HG03097 (cell line): Measurements from ENCODE around the gene ADSS2.
"Not testable (repeated sequence)": the region's sequence is repeated elsewhere in the genome, so short reads cannot be mapped to it uniquely, and the experiment has no call there.

Experiments used
- ATAC-seq: cut with Tn5 transposase; IDR thresholded peaks from one replicate; pipeline ENCODE4 v1.9.1; 2021; ENCODE audit not compliant: unreplicated experiment, low FRiP score

The ADSS2 gene

DNA sequence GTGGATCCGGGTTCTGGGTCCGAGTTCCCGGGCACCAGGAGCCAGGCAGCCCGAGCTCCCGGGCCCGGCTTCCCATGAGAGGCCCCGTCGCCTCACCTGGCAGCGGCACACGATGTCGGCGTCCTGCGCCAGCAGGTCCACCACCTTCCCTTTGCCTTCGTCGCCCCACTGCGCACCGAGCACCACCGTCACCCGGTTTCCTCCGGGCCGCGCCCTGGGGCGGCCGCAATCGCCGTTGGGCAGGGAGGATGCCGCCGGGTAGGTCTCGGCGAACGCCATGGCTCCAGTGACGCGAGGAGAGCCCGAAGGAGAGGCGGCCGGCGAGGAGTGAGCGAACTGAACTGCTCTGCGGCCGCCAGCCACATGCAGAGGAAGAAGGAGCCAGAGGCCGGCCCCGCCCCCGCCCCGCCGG, at the start of gene ADSS2:
TSS of gene ADSS2 (minus strand) at position 371 of the 412 bp plus-strand sequence. CDS start at position 279, 92 bp downstream.
- peak; percentile 15 for ATAC-seq

DNA sequence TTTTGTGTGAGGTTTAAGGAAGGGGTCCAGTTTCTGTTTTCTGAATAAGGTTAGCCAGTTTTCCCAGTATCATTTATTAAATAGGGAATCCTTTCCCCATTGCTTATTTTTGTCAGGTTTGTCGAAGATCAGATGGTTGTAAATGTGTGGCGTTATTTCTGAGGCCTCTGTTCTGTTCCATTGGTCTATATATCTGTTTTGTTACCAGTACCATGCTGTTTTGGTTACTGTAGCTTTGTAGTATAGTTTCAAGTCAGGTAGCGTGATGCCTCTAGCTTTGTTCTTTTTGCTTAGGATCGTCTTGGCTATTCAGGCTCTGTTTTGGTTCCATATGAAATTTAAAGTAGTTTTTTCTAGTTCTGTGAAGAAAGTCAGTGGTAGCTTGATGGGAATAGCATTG, 48.8 kb upstream of the ADSS2 start:
- not testable (repeated sequence) for ATAC-seq

DNA sequence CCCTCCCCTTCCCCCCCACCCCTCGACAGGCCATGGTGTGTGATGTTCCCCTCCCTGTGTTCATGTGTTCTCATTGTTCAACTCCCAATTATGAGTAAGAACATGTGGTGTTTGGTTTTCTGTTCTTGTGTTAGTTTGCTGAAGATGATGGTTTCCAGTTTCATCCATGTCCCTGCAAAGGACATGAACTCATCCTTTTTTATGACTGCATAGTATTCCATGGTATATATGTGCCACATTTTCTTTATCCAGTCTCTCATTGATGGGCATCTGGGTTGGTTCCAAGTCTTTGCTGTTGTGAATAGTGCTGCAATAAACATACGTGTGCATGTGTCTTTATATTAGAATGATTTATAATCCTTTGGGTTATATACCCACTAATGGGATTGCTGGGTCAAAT, 47.8 kb upstream of the ADSS2 start:
- not testable (repeated sequence) for ATAC-seq

DNA sequence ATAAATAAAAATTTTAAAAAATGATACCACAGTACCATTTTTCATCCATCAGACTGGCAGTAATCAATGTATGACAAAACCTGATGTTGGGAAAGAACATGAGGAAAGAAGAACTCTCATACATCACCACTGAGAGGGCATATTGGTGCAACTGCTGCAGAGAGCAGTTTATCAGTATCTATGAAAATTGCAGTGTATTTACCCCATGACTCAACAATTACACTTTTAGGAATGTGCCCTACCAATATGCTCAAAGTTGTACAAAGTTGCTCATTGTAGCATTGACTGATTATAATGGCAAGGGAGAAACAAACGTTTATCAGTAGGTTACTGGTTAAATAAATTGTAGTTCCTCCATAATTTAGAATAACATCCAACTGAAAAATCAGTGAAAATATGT, 46.1 kb upstream of the ADSS2 start:
- no peak for ATAC-seq

DNA sequence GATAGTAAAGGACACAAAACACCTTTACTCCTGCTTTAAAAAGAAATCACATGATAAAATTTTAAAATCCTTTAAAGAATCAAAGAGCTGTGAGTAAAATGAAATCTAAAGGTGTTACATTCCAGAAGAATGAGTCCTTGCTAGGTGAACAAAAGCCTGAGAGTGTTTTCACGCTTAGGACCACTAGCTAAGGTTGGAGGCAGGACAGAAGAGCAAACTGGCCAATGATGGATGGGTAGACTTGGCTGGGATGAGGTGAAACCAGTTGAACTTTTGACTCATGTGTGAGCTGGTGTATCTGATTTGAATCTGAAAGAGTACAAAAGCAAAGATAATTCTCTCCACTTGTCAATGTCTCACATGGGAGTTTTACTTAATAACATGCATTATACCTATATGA, 44.5 kb upstream of the ADSS2 start:
- no peak for ATAC-seq

DNA sequence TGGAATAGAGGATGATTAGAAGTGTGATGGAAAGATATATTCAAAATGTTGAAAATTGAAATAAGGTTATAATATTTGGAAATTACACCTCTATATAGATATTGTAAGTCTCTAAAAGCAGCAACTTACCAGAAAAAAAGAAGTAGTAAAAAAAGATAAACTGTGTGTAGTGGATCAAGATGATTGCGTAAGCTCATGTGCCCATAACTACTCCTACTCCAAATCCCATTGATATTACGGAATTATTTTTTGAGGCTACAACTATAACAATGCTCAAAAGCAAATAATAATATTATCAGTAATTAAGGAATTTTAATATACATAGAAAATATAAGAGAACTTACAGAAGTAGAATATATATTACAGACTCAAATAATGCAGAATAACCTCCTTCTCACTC, 42.9 kb upstream of the ADSS2 start:
- no peak for ATAC-seq

DNA sequence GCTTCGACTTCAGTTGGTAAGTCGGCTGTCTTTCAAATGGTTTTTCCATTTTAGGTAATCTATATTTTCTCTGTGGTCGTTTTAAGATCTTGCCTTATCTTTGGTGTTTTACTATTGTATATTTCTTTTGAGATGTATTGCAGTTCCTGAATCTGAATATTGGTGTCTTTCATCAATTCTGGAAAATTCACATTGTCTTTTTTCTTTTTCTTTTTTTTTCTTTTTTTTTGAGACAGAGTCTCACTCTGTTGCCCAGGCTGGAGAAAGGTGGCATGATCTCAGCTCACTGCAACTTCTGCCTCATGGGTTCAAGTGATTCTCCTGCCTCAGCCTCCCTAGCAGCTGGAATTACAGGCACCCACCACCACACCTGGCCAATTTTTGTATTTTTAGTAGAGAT, 33.3 kb upstream of the ADSS2 start:
- not testable (repeated sequence) for ATAC-seq

DNA sequence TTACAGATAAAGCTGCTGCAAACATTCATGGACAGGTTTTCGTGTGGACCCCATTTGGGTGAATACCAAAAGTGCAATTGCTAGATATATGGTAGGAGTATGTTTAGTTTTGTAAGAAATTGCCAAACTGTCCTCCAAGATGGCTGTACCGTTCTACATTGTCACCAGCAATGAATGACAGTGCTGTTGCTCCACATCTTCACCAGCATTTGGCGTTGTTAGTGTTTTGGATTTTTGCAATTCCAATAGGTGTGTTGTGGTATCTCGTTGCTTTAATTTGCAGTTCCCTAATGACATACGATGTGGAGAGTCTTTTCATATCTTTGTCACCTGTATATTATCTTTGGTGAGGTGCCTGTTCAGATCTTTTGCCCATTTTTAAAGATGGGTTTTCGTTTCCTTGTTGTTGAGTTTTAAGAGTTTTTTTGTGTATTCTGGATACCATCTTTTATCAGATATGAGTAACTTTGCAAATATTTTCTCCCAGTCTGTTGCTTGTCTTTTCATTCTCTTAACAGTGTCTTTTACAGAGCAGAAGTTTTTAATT, 21.4 kb upstream of the ADSS2 start:
- ATAC-seq, result no peak

DNA sequence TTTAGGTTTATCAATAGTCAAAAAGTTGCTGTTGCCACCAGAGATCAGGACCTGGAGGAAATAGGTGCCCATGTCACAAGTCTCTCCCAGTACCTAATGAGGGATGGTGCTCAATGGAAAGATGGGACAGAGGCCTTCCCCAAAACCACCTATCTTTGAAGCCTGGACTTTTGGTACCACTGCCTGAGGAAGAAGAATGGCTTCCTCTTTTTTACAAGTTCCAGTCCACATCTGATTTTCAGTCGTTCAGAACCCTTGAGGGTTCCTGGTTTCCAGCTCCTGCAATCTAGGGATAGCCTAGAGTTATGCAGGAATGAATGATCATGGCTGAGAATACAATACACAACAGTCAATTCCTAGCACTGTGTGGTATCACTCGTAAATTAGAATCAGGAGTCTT, 15.0 kb upstream of the ADSS2 start:
- ATAC-seq, result no peak

DNA sequence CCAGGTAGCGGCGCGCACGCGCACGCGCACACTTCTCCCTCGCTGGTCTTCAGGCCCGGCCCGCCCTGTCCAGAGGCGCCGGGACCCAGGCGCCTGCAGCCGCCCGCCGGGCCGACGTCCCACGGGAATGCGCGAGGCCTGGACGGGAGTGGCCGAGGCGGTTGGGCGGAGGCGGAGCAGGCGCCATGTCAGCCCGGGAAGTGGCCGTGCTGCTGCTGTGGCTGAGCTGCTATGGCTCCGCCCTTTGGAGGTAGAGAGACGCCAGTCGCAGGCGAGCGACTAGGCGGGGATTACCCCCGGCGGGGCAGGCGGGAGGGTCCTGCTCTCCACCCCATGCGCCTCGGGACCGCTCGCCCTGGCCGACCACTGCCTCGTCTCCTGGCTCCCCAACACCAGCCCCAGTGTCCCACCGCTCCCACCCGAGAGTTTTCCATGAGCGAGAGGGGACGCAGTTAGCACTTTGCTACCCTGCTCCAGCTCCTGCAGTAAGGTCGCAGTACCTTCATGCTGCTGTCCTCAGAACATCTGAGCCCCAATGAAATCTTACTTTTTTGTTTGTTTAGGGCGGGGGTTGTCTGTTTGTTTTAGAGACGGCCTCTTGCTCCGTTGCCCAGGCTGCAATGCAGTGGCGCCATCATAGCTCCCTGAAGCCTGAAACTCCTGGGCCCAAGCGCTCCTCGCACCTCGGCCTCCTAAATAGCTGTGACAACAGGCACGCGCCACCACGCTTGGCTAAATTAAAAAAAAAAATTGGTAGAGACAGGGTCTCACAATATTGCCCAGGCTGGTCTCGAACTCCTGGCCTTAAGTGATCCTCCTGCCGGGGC, 9.7 kb upstream of the ADSS2 start, which contains the start of gene CATSPERE:
TSS of gene CATSPERE (plus strand) at position 29 of the 827 bp plus-strand sequence. CDS start at position 186, 157 bp downstream.
- ATAC-seq, result peak; percentile 98

DNA sequence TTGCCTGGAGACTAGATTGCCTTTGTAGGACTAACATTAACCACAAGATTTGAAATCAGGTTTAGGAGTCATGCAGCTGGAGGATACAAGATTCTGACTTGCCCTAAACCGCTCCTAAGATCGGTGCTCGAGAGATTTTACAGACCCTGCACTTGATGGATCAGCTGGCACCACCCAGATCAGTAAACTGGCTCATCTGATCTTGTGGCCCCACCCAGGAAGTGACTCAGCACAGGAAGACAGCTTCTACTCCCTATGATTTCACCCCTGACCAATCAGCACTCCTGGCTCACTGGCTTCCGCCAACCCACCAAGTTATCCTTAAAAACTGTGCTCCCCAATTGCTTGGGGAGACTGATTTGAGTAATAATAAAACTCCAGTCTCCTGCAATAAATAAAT, 8.5 kb upstream of the ADSS2 start:
- no peak for ATAC-seq

DNA sequence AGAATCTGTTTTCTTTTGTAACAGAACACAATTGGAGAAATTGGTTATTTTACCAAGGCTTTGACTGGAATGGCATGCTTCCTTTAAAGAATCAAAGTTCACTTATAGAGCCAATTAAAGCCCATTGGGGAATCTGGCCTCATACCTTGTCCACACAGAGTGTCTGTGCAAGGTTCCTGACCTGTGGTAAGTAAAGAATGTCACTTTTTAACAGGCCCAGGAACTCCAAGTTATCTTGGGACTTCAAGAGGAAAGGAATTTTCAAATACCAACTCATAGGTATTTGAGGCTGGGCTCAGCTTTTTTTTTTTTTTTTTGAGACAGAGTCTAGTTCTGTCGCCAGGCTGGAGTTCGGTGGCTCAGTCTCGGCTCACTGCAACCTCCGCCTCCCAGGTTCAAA, 7.1 kb upstream of the ADSS2 start:
- no peak for ATAC-seq

DNA sequence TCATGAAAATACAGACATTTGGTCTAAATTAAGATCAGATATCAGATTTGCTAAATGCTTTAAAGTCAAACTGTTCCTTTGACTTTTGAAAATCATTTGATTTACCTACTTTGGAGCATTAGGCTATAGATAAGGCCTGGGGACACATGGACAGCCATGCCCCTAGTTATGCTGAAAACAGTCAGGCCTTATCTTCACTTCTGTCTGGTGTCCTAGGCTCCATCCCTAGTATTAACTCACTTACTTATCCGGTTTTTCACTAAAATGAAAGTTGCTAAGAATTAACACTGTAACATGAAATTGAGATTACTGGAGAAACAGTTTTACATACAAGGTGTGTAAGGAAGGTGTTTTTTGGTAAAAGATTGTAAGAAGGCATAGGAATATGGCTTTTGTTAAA, 4.9 kb upstream of the ADSS2 start:
- no peak for ATAC-seq

DNA sequence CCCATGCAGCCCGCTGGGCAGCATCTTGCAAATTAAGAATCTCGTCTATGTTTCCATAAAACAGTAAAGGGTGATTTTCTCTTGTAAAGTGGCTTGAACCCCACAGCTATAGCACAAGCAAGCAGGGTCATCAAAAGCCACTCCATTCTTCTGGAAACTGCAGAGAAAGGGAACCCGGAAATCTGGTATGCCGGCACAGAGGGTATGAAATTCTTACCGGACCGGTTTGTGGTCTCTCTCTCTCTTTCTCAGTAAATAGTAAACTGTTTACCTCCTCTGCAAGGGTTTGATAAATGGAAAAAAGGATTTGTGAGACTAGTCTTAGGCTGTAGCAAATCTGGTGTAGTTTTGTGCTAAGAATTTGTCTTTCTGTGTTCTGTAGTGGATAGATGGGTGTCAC, 2.7 kb upstream of the ADSS2 start:
- ATAC-seq, result no peak

DNA sequence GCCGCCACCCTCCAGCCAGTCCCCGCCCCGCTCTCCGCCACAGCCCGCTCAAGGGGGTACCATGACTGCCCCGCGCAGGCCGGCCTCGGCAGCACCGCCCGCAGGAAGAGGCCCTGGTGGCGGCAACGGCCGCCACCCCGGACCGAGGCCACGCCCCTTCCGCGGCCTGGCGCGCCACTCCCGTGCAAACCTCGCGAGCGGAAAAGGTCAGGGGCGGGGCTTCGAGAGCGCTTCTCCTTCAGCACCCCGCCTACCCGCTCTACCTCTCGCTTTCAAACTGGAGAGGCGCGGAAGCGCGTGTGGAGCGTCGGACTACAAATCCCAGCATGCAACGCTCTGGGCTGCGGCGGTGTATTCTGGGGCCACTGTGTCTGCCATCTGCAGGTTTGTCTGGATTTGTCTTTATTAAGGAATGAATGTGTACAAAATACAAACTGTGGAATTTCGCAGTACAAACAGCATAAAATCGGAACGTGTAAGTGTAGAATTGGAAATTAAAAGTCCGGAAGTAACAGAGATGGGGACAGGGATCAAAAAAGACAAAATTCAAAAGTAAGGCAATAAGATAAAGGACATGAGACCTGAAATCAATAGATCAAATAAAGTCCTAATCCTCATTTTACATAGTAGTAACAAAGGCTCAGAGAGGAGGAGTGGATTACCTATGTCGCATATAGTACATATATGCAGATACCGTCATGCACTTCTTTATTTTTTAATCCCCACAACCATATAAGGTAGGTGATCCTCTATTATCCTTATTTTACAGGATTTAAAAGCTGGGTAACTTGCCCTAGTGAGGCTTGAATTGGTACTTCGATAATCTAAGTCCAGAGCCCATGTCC, 464 bp upstream of the ADSS2 start:
- ATAC-seq, result peak; percentile 94

DNA sequence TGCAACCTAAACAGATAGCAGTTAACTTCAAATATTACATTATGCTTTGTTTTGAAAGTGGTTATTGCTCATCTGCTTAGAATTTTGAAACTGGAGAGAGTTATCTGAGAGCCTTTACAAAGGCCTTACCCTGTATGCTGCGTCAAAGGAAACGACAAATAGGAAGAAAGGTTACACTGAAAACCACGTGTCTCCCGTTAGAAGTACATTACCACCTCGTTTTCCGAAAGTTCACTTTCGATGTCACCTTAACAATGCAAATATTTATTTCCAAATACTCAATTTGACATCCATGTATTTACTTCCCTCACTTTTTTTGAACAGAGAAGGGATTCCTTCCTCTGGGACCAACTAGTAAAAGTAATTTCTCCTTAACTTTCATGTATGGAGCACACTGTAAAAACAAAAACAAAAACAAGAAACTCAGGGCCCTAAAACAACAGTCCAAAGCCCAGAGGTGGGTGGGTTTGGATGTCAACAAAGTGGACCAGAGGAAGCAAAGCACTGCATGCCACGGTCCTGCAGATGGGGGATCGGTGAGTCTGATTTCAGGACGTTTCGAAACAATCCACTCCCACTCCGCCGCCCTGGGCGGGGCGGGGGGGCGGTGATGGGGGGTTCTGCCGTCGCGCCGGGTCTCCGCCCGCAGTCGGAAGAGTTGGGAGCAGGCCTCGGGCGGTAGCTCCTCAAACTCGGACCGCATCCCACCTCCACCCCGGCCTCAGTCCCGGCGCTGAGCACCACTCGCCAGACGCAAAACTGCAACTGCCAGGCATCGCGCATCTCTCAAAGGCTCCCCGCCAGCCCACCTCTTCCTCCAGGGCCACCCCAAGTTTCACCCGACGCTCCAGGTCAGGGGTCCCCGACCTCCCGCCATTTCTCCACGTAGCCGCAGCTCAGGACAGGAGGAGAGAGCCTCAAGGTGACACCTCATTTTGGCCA, 841 bp downstream of the ADSS2 start:
- no peak for ATAC-seq

DNA sequence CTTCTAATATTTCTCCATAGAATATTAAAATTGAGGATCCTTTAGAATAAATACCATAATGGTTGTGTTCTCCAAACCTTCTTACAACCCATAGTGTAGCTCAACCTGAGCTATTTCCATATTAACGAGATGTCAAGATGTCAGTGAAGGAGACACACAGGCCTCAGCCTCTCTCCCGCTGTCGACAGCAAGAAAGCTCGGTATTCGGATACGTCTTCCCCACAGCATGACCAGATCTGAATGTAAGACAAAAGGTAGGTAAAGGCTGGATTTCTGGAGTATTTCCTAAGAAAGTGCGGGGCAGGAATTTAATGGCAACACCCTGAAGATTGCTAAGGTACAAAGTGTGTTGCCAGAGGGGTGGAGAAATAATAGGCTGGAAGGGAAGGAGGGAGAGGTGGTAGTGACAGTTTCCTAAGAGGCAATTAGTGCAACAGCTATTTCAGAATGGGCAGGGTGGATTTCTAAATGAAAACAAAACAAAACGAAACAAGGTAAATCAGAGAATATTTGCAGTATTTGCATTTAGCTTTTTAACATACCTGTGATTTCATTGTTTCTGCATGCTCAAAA, 1.7 kb downstream of the ADSS2 start:
- no peak for ATAC-seq

DNA sequence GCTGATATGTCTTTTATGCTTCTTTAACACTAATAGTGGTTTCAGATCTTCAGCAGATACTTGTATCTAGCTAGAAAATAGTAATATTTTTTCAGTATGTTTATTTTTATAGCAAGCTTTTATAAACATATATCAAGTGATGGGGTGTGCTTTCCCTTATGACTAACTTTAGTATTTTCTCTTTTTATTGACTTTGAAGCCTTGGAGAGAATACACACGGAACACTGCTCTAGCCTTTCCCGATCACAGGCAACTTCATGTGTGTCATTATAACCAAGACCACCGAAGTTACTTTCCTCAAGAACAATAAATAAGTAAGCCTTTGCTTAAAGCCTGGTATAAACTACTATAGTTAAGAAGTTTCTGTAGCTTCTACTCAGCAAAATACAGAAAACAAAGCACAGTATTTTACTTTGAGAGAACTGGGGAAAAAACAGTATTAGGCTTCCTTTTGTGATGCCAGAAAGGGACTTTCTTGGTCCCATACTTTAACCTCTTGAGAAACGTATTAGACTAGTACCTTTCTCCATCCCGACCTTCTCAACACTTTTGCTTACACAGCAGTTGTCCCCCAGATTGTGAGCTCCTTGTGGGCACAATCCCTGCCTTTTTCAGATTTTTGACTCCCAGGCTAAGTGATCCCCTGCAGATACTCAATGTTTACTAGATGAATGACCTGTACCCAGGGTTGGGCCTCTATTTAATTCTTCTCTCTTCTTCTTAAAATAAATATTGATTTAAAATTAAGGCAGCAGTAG, 3.3 kb downstream of the ADSS2 start:
- ATAC-seq, result no peak

DNA sequence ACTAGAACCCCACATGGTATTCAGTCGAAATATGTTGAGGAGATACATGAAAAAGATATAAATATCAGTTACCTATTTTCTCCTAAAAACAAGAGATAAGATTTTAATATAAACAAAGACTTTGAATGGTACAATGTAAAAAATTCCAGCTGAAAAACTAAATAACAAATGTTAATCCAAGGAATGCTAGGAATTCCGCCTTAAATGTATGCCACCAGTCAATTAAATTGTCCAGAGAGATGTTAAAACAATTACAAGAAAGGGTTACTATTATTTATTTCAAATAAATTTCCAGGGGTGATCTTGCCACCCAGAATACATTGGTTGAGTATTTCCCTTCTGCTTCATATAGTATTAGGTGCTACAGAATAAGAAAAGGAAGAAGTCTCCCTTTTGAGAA, 4.2 kb downstream of the ADSS2 start:
- ATAC-seq, result no peak
